Loucy (cell line): ENCODE measurements around the gene NALCN.

Experiments used
- CTCF ChIP-seq: fragments of 200-600 bp; sonication (generic); conservative IDR thresholded peaks from 2 replicates; pipeline ENCODE4 v1.5.1; 2014; ENCODE audit warnings: mild to moderate bottlenecking, antibody characterized with exemption, low read length
- EZH2phosphoT487 ChIP-seq: fragments of 200-600 bp; IDR thresholded peaks from 2 replicates; pipeline ENCODE4 v1.6.1; 2018; ENCODE audit warnings: antibody characterized with exemption, mild to moderate bottlenecking, moderate library complexity, borderline replicate concordance

GRCh38 chr13:101303521-101303920 is 112.8 kb downstream of the NALCN start:
- TF ChIP-seq CTCF (no peak), EZH2phosphoT487 (no peak)
